ENCODE data around the gene AGAP9. TPM values are rescaled to one million over a fixed set of nuclear protein-coding genes. Genes with fewer than 3 reads are reported as not detected.
"Not testable (repeated sequence)": the region's sequence is repeated elsewhere in the genome, so short reads cannot be mapped to it uniquely, and the experiment has no call there.

Gene AGAP9
- total RNA-seq, 1 experiment from 2014 or later = 8.6 TPM

GRCh38 chr10:47481182-47481766 is 42.2 kb downstream of the AGAP9 start:
- not testable (repeated sequence) for H2AFZ ChIP-seq (ENCODE audit: low read length); H4K8ac ChIP-seq (replicated peaks; ENCODE audit: insufficient read length, low read depth, low read length); H3T11ph ChIP-seq (ENCODE audit: low read length); H4K5ac ChIP-seq (ENCODE audit: insufficient read length, low read depth, low read length); H3K27me3 ChIP-seq (ENCODE audit: insufficient read depth, low read length); H4K91ac ChIP-seq (ENCODE audit: insufficient read length, low read depth, low read length); H3K56ac ChIP-seq (ENCODE audit: insufficient read length, low read depth, low read length); H2BK20ac ChIP-seq (ENCODE audit: low read depth, low read length, poor library complexity, severe bottlenecking); H3K18ac ChIP-seq (ENCODE audit: insufficient read length, low read depth, low read length); H3K4me1 ChIP-seq (ENCODE audit: insufficient read depth, low read length); H3K4me2 ChIP-seq (ENCODE audit: insufficient read depth, insufficient read length, low read length); DNase-seq; H3K4me3 Mint-ChIP-seq; H4K20me1 ChIP-seq (ENCODE audit: control insufficient read depth, insufficient read depth, insufficient read length); H3K14ac ChIP-seq (ENCODE audit: insufficient read depth, low read length); H3K4me1 Mint-ChIP-seq; H3K23me2 ChIP-seq (ENCODE audit: insufficient read length, low read depth, low read length, poor library complexity, severe bottlenecking); H3K9me3 ChIP-seq (ENCODE audit: control insufficient read depth, low read depth, low read length); H3K4ac ChIP-seq (ENCODE audit: low read depth, low read length); H3K79me1 ChIP-seq (ENCODE audit: insufficient read depth, low read depth, low read length, poor library complexity, severe bottlenecking); H3K23ac ChIP-seq (ENCODE audit: insufficient read length, low read depth, low read length); H3K36me3 Mint-ChIP-seq (ENCODE audit: insufficient read depth in 1 of 3, low read depth in 3 of 3); H2AK5ac ChIP-seq (ENCODE audit: insufficient read length, low read length); H2BK120ac ChIP-seq (ENCODE audit: low read depth, low read length, poor library complexity, severe bottlenecking); H3K27ac ChIP-seq (ENCODE audit: insufficient read length, low read depth, low read length); H3K27me3 Mint-ChIP-seq (ENCODE audit: low read depth); H2BK5ac ChIP-seq (ENCODE audit: insufficient read length, low read length); H3K9ac ChIP-seq (ENCODE audit: extremely low read depth, insufficient read length, low read length); H3K27ac Mint-ChIP-seq; H3K9me3 Mint-ChIP-seq; H2BK15ac ChIP-seq (ENCODE audit: low read depth, low read length); H3K79me2 ChIP-seq (ENCODE audit: insufficient read depth, low read length); H2BK12ac ChIP-seq (ENCODE audit: insufficient read length, low read depth, low read length)
- no CpG with 5 or more reads among the region's 10 CpGs for WGBS (ENCODE audit: extremely low coverage, insufficient read length, low lambda C conversion rate)

GRCh38 chr10:47480133-47480532 is 43.3 kb downstream of the AGAP9 start:
- no CpG with 5 or more reads among the region's 3 CpGs for WGBS (ENCODE audit: extremely low coverage, insufficient read length, low lambda C conversion rate)
- H3K36me3 Mint-ChIP-seq (ENCODE audit: insufficient read depth in 1 of 3, low read depth in 3 of 3); H3K27me3 ChIP-seq (ENCODE audit: insufficient read depth, low read length); H2AFZ ChIP-seq (ENCODE audit: low read length); H4K91ac ChIP-seq (ENCODE audit: insufficient read length, low read depth, low read length); H2BK12ac ChIP-seq (ENCODE audit: insufficient read length, low read depth, low read length); H2BK20ac ChIP-seq (ENCODE audit: low read depth, low read length, poor library complexity, severe bottlenecking); H2BK5ac ChIP-seq (ENCODE audit: insufficient read length, low read length); H3K56ac ChIP-seq (ENCODE audit: insufficient read length, low read depth, low read length); H3K9ac ChIP-seq (ENCODE audit: extremely low read depth, insufficient read length, low read length); H4K8ac ChIP-seq (replicated peaks; ENCODE audit: insufficient read length, low read depth, low read length); DNase-seq; H3K4me1 Mint-ChIP-seq; H3K23me2 ChIP-seq (ENCODE audit: insufficient read length, low read depth, low read length, poor library complexity, severe bottlenecking); H3K18ac ChIP-seq (ENCODE audit: insufficient read length, low read depth, low read length); H2BK120ac ChIP-seq (ENCODE audit: low read depth, low read length, poor library complexity, severe bottlenecking); H4K5ac ChIP-seq (ENCODE audit: insufficient read length, low read depth, low read length); H4K20me1 ChIP-seq (ENCODE audit: control insufficient read depth, insufficient read depth, insufficient read length); H2AK5ac ChIP-seq (ENCODE audit: insufficient read length, low read length); H3K27ac ChIP-seq (ENCODE audit: insufficient read length, low read depth, low read length); H3K27me3 Mint-ChIP-seq (ENCODE audit: low read depth); H3K79me2 ChIP-seq (ENCODE audit: insufficient read depth, low read length); H3K4me1 ChIP-seq (ENCODE audit: insufficient read depth, low read length); H3K23ac ChIP-seq (ENCODE audit: insufficient read length, low read depth, low read length); H2BK15ac ChIP-seq (ENCODE audit: low read depth, low read length); H3T11ph ChIP-seq (ENCODE audit: low read length); H3K4ac ChIP-seq (ENCODE audit: low read depth, low read length); H3K9me3 Mint-ChIP-seq; H3K79me1 ChIP-seq (ENCODE audit: insufficient read depth, low read depth, low read length, poor library complexity, severe bottlenecking); H3K9me3 ChIP-seq (ENCODE audit: control insufficient read depth, low read depth, low read length); H3K4me3 Mint-ChIP-seq; H3K27ac Mint-ChIP-seq; H3K14ac ChIP-seq (ENCODE audit: insufficient read depth, low read length); H3K4me2 ChIP-seq (ENCODE audit: insufficient read depth, insufficient read length, low read length): not testable (repeated sequence)

All from H9 (cell line).